SK-N-MC (cell line): Measurements from ENCODE around the gene LHX5.

Experiments
- DNase-seq: peaks from one replicate; pipeline ENCODE4 v3.0.0-alpha.2; 2011; ENCODE audit warnings: low read depth, low spot score
- H3K27ac ChIP-seq: fragments of 200-600 bp; sonication (generic); 2 replicates; pipeline ENCODE4 v1.5.1; 2016; ENCODE audit warnings: mixed run types
- H3K36me3 ChIP-seq: fragments of 200-600 bp; sonication (generic); 2 replicates; pipeline ENCODE4 v1.6.1; 2017; ENCODE audit warnings: antibody characterized with exemption, low read length, mixed read lengths; ENCODE audit not compliant: insufficient read depth
- H3K4me3 ChIP-seq: fragments of 200-600 bp; sonication (generic); 2 replicates; pipeline ENCODE4 v1.5.1; 2016
- H3K9ac ChIP-seq: fragments of 200-600 bp; sonication (generic); 2 replicates; pipeline ENCODE4 v1.8.0; 2017; ENCODE audit warnings: mixed run types, mixed read lengths; ENCODE audit not compliant: insufficient read length
- H3K9me3 ChIP-seq: fragments of 200-600 bp; sonication (generic); 2 replicates; pipeline ENCODE4 v1.6.1; 2017; ENCODE audit warnings: low read depth, mild to moderate bottlenecking, antibody characterized with exemption, low read length, moderate library complexity, mixed read lengths
- EZH2 ChIP-seq: fragments of 200-600 bp; sonication (generic); IDR thresholded peaks from one replicate; pipeline ENCODE4 v1.6.1; 2017; ENCODE audit warnings: antibody characterized with exemption
- FOXP2 ChIP-seq: optimal IDR thresholded peaks from 2 replicates; pipeline ENCODE3; 2011; ENCODE audit warnings: mild to moderate bottlenecking, moderate library complexity; ENCODE audit not compliant: insufficient read depth; ENCODE audit errors: extremely low read length, control extremely low read depth
- POLR2AphosphoS5 ChIP-seq: IDR thresholded peaks from 2 replicates; pipeline ENCODE4 v1.6.1; 2012; ENCODE audit warnings: mild to moderate bottlenecking, low read depth, low read length, borderline replicate concordance

Gene LHX5

GRCh38 chr12:113435367-113435766, 36.3 kb downstream of the LHX5 start:
- Histone ChIP-seq H3K4me3 (no peak overlapping the region), H3K9me3 (no peaks in the 10 kb centered on the region), H3K9ac (no peak overlapping the region), H3K27ac (no peak overlapping the region), H3K36me3 (no peaks in the 10 kb centered on the region)
- no peak for TF ChIP-seq EZH2
- TF ChIP-seq FOXP2, result no peak
- TF ChIP-seq POLR2AphosphoS5, result no peak
- no peak for DNase-seq

DNA sequence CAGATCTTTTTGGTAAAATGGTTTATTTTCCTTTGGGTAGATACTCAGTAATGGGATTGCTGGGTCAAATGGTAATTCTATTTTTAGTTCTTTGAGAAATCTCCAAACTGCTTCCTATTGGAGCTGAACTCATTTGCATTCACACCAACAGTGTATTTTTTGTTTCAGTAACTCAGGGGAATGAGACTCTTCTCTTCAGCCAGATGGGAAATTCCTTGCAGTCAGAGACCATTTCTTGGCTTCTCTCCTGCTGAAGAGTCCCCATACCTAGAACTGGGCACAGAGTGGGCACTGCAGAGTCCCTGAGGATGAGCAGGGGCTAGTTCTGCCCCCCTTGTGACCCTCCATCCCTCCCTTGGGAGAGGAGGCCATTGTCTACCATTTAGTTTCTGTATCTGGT, 38.7 kb downstream of the LHX5 start:
- DNase-seq, result no peak
- Histone ChIP-seq H3K27ac (no peak overlapping the region), H3K9ac (no peak overlapping the region), H3K9me3 (no peaks in the 10 kb centered on the region), H3K4me3 (no peak overlapping the region), H3K36me3 (no peaks in the 10 kb centered on the region)
- TF ChIP-seq EZH2 (no peak), POLR2AphosphoS5 (no peak), FOXP2 (no peak)

DNA sequence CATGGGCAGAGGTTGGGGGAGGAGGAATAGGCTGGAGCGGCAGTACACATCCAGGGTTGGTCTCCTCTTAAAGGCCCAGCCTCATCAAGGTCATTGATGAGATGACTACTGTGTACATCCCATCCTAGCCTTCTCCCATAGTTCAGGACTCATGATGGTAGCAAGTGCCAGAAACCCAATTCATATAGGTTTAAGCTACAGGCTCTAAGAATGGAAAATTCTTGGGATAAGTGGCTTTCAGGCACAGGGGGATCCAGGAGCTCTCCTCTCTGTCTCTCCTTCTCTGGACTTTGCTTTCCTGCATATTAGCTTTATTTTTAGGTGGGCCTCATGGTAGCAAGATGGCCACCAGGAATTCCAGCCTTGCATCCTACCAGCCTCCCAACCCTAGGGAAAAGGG, 43.2 kb downstream of the LHX5 start:
- DNase-seq, result no peak
- H3K36me3 ChIP-seq, result no peaks in the 10 kb centered on the region
- H3K9ac ChIP-seq, result no peak overlapping the region
- no peak overlapping the region for H3K4me3 ChIP-seq
- no peak for TF ChIP-seq POLR2AphosphoS5
- TF ChIP-seq FOXP2, result no peak
- no peak for TF ChIP-seq EZH2
- no peaks in the 10 kb centered on the region for H3K9me3 ChIP-seq
- no peak overlapping the region for H3K27ac ChIP-seq

GRCh38 chr12:113427882-113428281, 43.8 kb downstream of the LHX5 start:
- Histone ChIP-seq H3K9ac (no peak overlapping the region), H3K36me3 (no peaks in the 10 kb centered on the region), H3K9me3 (no peaks in the 10 kb centered on the region), H3K4me3 (no peak overlapping the region), H3K27ac (no peak overlapping the region)
- TF ChIP-seq FOXP2 (no peak), EZH2 (no peak), POLR2AphosphoS5 (no peak)
- DNase-seq, result no peak

GRCh38 chr12:113425960-113426453, 45.7 kb downstream of the LHX5 start:
- H3K27ac ChIP-seq, result no peak overlapping the region
- H3K9ac ChIP-seq, result no peak overlapping the region
- TF ChIP-seq FOXP2, result no peak
- TF ChIP-seq POLR2AphosphoS5, result no peak
- no peak for TF ChIP-seq EZH2
- H3K4me3 ChIP-seq, result no peak overlapping the region
- peak; percentile 35 for DNase-seq
- no peaks in the 10 kb centered on the region for H3K9me3 ChIP-seq
- H3K36me3 ChIP-seq, result no peaks in the 10 kb centered on the region

DNA sequence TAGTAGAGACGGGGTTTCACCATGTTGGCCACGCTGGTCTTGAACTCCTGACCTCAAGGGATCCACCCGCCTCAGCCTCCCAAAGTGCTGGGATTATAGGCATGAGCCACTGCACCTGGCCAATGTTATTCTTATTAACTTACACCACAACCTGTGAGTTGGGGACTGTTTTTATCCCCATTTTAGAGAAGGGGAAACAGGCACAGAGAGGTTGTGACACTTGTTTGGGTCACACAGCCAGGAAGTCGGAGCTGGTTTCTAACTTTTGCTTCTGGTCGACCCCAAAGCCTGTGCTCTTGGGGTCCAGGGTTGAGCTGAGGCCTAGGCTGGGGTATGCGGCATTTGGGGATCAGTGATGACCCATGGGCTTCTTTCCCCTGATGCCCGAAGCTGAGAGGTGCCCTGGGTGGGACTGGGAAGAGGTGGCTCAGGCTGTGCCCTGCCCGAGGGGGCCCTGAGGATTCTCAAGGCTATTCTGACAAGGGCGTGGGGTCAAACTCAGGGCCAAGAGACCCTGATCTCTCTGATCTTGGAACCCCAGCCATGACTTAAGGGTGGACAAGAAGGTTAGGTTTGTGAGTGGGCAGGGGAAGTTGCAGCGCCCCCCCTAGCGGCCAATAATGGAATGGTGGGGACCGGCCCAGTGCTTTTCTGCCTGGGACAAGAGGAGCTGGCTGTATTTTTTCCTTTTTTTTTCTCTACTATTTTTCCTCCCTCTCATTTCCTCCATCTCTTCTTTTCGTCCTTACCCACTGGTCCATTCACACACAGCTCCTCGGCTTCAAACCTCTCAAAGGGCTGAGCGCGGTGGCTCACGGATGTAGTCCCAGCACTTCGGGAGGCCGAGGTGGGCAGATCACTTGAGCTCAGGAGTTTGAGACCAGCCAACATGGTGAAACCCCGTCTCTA, 46.5 kb downstream of the LHX5 start:
- no peak overlapping the region for H3K9ac ChIP-seq
- no peak overlapping the region for H3K4me3 ChIP-seq
- no peak for DNase-seq
- no peak overlapping the region for H3K27ac ChIP-seq
- no peak for TF ChIP-seq EZH2
- H3K36me3 ChIP-seq, result no peaks in the 10 kb centered on the region
- H3K9me3 ChIP-seq, result no peaks in the 10 kb centered on the region

DNA sequence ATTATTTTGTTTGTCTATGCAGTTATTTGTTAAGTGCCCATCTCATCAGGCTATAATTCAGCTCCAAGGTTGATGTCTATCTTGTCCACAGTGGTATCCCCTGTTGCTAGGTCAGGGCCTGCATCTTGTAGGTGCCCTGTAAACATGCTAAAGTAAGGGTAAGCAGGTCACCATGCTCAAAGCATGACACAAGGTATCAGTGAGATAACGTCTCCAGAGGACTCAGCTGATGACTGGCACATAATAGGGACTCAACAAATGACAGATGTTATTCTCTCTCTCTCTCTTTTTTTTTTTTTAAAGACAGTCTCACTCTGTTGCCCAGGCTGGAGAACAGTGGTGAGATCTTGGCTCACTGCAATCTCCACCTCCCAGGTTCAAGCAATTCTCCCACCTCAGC, 47.2 kb downstream of the LHX5 start:
- DNase-seq, result no peak
- H3K4me3 ChIP-seq, result no peak overlapping the region
- H3K9ac ChIP-seq, result no peak overlapping the region
- no peak overlapping the region for H3K27ac ChIP-seq
- no peaks in the 10 kb centered on the region for H3K36me3 ChIP-seq
- TF ChIP-seq FOXP2 (no peak), POLR2AphosphoS5 (no peak), EZH2 (no peak)
- H3K9me3 ChIP-seq, result no peaks in the 10 kb centered on the region

GRCh38 chr12:113422886-113423669, 48.6 kb downstream of the LHX5 start:
- Histone ChIP-seq H3K36me3 (no peaks in the 10 kb centered on the region), H3K4me3 (no peak overlapping the region), H3K9me3 (no peaks in the 10 kb centered on the region), H3K27ac (no peak overlapping the region), H3K9ac (no peak overlapping the region)
- no peak for DNase-seq
- TF ChIP-seq POLR2AphosphoS5 (no peak), EZH2 (no peak), FOXP2 (no peak)
